COLO668 (cell line): ENCODE measurements around the gene CITED1.

Experiments
- DNase-seq: peaks from one replicate; lab custom pipeline; 2025; ENCODE audit not compliant: unreplicated experiment; lab: John Stamatoyannopoulos, UW

Gene CITED1

DNA sequence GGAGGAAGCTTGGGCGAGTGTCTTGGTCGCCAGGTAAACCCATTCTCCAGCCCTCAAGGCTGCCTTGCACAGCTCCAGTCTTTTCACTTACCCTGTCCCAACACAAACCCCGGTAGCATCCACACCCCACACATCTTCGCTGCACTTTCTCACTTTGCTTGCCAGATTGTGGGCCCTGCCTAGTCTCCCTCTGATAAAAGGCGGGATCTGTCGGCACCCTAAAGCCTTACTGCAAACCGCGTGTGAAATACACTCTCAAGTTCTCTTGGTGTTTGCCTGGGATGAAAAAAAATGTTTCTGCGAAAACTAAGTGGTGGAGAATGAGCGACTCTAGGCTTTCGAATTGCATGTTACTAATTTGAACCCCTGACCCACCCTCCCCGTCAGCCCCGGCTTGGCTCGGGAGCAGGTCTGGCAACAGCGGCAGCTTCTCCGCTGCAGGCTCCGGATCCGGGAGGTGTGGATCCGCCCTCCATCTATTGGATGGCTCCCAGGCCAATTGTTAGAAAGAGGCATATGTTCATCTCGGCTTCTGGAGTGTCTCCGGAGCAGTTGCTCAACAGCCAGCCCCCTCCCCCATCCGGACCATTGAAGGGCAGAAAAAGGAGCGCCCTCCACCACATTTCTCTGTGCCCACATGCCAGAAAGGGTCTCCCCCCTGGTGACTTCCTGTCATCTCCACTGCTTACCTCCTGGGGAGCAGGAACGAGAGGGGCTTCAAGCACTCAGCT is 3.0 kb upstream of the CITED1 start:
- peak; percentile 58 for DNase-seq

DNA sequence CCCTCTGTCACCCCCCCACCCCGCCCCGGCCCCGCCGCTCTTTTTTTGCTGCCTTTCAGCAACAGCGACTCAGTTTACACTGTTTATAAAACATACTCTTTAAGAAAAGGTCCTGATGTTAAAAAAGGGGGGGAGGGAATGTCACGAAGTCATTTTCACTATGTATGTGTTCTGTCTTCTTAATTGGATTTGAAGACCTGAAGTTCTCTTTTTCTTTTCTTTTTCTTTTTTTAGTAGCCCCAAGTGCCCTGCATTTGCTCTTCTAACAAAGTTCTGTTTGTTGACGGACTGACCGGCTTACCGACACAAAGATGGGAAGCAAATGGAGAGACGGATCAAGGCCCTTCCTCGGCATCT is 2.5 kb upstream of the CITED1 start:
- DNase-seq, result no peak

DNA sequence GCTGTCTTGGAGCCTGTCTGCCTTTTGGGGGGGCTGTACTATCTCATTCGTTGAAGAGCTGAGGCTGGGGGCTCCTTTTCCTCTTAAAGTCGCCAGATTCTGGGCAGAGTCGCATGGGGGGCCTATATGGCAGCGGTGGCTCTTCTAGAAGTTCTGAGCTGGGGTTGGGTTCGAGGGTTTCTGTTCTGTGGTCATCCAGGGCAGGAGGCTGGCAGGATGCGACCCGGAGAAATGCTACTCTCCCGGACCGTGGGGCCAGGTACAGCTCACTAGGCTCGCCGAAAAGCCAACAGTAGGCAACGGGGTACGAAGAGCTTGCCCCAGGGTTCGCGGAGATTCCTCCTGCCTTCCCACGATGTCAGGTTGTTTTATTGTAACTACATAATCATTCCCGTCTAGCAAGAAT is 1.9 kb upstream of the CITED1 start:
- peak; percentile 10 for DNase-seq

DNA sequence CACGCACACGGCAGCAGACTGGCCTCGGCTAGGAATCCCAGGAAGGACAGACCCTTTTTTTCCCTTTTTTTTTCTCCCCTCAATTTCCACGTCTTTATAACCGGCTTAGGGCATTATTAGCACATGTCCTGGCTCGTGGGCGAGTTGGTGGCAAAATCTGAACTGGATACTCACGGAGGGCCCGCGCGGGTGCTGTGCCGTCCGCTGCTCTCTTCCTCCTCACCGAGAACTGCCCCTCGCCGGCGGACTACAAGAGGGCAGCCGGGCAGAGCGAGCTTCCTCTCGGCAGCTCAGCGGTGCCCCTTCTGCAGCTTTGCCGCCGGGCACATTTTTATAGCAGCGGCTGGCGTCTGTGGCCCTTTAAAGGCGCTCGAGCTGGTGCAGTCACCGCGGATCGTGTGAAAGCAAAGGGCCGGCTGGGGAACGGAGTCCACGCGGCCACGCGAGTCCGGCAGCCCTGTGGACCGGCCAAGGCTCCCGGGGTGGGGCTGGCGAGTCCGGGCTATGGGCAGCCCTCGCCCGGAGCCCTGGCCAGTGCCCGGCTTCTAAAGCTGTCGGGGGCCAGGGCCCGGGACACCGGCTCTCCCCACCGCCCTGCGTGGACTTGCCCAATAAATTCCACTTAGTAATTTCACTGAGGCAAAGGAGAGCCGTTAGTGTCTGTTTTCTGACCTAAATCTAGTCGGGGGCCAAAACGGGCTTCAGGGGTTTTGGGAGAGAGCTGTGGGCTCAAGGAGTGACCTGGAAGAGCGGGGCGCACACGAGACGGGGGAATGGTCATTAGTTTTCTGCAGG is 1.3 kb upstream of the CITED1 start:
- DNase-seq, result peak; percentile 75

DNA sequence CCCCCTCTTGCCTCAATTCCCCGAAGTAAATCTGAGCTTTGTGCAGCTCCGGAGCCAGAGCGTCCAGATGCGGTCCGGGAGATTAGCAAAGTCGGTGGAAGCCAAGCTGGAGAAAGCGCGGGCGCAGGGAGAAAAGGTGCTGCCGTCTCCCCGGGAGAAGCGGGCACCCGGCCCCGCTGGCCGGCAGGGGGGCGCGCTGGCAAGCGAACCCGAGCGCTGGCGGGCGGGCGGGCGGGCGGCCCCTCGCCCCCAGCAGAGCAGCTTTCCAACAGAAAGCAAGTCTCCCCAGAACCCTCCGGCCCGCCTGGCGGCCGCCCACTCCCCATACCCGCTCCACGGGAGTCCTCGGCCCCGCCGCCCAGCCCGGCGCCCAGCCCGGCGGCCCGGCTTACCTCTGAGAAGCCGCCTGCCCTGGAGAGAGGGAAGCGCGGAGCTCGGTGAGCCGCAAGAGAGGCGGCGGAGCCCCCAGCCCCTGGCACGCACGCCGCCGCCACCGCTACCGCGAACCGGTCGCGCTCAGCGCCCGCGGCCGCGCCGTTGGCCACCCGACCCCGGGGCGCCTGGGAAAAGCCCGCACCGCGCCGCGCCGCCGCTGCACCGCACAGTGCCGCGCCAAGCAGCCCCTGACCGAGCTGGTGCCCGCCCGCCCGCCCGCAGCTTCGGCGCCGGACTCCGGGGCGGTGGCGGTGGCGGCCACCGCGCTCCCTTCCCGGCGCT is 529 bp upstream of the CITED1 start:
- peak; percentile 41 for DNase-seq

DNA sequence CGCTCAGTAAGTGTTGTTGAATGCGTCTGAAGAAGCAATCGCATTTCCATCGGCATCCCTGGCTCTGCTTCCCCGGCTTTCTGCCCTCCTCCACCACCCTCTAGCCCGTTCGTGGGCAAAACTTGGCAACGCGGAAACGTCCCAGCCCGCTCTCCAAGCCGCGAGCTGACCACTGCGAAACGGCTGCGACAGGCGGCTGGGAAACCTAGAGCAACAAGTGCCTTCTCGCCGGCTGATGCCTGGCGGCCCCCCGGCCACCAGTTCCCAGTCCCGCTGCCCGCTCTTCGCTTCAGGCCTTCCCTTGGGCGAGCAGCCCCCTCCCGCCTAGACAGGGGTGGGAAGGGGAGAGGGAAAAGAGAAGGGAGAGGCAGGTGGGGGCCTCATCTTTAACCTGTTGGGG is 837 bp downstream of the CITED1 start:
- no peak for DNase-seq

DNA sequence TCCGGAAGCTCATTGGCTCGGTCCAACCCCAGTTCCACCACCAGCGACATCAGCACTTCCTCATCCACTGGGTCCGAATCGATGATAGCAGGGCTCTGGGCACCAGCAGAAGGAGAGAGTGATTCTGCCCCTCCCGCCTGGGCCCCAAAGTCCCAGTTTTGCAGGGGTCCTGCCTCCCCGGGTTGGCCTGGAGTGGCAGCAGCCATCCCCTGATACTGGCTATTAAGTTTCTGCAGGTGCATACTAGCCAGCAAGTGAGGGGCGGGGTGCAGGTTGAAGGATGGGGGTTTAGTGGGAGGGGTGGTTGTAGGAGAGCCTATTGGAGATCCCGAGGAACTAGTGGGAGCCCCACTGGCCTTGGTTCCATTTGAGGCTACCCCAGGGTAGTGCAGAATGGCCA is 3.9 kb downstream of the CITED1 start:
- no peak for DNase-seq

DNA sequence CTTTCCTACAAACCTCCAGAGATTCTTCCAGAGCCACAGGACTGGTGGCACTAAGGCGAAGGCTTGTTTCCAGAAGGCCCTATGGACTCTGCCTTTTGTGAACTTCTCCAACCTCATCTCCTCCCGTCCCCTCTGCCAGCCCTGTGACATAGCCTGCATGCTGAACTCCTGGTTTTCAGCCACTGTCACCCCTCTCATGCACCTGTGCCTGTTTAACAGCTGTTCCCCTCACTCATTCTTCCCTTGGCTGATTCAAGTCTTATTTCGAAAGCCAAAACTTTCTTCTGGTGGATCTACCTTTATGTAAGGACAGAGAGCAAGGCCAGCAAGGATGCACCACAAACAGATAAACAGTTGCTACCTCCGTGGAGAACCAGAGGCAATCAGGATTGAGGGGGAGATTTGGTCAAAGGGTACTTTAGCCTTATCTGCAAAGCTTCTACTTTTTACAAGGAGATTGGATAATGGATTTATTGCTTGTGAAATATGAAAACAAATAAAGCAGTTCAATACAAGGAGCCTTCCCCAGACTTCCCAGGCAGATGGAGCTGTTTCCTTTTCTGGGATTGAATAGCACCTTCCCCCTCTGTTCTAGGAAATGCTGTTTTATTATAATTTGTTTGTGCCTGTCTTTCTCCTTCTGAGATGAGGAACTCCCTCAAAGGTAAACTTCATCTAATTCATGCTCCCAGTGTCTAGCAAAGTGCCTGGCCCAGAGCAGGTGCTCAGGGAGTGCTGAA is 5.7 kb downstream of the CITED1 start:
- no peak for DNase-seq

DNA sequence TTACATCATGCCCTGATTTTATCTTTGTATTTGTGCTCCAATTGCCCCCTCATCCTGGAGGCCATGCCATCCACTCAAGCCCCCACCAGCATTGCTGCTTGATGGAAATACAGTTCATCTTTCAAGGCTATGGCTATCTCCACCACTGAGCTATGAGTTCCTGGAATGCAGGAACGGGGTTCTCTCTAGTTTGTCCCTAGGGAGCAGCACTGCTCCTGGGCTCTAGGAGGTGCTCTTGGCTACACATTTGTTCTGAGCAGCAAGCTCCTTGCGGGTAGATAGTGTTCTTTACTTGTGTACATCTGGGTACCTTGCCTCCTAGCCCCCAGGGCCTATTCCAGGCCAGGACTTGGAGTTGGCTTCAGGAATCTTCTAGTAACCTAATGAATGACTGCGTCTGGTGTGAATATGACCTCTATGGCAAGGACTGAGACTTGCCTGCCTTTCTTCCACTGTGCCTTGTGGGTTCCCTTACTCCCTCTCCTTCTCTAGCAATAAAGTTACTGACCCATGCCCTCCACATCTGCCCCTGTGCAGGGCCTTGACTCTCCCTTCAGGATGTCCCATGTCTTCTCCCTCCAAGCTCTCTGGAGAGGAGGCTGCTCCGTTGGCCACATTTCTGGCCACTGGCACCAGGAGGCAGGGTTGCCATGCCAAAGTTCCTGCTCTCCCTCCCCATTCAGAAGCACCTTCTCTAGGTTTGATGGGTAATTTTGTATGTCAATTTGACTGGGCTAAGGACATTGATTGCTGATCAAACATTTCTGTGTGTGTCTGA is 7.6 kb downstream of the CITED1 start:
- no peak for DNase-seq

DNA sequence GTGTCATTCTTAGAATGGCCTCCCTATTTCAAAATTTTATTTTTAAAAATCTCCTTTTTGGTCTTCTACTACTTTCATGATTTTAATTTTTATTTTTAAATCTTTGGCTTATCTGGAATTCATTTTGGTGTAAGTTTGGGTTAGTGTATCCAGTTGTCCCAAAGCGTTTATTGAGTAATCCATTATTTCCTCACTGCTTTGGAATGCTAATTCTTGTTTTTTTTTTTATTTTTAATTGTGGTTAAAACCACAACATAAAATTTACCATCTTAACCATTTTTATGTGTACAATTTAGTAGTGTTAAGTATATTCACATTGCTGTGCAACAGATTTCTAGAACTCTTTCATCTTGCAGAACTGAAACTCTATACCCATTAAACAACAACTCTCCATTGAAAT is 8.7 kb downstream of the CITED1 start:
- no peak for DNase-seq

DNA sequence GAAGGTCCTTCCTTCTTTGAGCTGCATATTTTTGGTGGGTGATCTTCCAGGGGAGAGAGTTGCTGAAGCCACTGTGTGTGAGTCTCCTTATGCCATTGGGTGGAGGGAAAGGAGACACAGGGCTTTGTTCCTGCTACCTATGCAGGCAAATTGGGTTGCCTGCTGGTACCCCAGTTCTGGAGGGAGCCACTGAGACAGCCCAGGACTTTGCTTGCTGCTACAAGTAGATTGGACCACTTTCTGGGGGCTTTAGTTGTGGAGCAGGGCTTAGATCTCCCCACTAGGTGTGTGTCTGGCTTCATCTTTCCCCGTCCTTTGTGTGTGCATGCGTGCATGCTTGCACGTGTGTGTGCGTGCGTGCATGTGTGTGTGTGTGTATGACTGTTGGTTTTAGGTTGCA is 10.0 kb downstream of the CITED1 start:
- DNase-seq, result no peak

DNA sequence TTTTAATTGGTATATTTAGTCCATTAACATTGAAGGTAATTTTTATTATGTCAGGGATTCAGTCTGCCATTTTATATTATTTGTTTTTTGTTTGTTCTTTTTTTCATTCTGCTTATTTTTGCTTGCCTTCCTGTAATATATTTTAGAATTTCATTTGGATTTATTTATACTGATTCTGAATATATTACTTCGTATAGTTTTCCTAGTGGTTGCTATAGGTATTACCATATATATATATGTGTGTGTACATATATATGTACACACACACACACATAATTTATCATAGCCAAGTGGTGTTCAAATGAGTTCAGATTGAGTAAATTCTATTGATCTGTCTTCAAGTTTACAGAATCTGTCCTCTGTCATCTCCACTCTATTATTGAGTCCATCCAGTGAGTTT is 11.2 kb downstream of the CITED1 start:
- DNase-seq, result no peak

DNA sequence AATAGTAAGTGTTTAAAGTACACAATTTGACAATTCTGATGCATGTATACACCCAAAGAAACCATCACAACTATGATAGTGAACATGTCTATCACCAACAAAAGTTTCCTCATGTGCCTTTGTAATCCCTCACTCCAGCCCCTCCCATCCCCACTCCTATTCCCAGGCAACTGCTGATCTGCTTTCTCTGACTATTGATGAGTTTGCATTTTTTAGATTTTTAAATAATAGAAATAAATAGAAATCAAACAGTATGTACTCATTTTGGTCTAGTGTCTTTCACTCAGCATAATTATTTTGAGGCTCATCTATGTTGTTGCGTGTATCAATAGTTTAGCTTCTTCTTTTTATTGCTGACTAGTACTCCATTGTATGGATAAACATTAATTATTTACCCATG is 23.4 kb downstream of the CITED1 start:
- no peak for DNase-seq

DNA sequence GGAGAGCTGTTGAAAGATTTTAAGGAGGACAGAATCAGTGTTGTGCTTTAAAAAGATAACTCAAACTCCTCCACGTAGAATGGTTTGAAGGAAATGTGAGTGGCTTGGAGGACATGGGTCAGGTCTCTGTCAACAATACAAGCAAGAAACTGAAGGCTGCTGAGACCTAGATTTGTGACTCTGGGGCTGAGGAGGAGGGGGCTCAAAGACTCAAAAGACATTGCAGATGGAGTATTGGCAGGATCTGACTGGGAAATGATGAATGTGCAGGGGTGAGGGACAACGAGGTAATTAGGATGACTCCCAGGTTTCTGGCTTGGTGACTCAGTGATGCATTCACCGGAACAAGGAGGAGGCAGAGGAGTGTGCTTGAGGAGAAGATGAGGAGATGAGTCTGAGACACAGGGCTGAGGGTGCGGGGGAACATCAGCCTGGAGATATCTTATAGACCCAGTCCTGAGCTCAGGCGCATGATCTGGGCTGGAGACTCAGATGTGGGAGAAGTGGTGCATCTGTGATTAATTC is 25.3 kb downstream of the CITED1 start:
- DNase-seq, result no peak

DNA sequence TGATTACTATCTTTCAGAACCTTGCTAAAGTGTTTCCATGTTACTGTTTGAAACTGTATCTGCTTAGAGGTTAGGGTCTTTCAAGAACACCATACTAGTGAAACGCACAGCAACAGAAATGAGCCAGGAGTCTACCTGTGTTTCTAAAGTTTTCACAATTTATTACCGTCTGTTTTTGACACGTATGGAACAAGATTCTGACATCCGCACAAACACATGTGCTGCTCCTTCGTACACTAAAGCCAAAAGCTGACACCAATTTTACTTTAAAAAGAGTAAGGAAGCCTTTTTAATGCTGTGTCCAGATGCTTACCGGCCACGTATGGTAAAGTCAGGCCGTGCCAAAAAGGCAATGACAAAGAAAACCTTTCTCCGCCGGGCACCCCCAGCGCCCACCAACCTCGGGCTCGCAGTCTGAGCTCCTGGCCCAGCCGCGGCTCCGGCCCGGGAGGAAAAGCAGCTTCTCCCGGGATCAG is 29.2 kb downstream of the CITED1 start:
- DNase-seq, result no peak

DNA sequence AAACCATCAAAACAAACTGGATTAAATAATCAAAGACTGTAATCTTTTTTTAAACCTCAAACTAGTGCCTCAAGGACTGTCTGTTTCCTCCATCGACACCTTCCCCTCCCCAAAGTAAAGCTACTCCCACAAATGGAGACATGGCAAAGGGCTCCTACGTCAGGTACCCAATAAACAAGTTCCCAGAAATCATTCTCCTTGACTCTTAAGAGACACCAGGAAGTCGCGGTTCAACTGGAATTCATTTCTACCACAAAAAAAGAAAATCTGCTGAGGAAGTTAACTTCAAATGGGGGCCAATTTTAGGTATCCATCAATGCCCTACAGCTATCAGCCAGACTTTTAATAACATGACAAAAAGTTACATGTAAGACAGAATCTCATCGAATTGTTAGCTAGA is 31.2 kb downstream of the CITED1 start:
- DNase-seq, result no peak

DNA sequence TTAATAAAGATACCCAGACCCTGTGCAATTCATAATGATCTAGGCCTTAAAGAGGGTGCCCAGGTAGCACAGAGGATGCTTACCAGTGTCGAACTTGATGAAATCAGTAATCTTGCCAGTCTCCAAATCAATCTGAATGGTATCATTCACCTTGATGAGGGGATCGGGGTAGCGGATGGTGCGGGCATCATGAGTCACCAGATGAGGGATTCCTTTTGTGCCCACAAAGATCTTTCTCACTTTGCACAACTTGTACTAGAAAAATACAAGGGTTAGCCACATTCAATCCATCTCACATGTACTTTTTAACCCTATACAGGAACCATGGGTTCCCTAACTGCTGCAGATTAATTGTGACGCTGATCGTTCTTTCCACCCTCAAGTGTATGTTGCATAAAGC is 32.0 kb downstream of the CITED1 start:
- DNase-seq, result no peak

DNA sequence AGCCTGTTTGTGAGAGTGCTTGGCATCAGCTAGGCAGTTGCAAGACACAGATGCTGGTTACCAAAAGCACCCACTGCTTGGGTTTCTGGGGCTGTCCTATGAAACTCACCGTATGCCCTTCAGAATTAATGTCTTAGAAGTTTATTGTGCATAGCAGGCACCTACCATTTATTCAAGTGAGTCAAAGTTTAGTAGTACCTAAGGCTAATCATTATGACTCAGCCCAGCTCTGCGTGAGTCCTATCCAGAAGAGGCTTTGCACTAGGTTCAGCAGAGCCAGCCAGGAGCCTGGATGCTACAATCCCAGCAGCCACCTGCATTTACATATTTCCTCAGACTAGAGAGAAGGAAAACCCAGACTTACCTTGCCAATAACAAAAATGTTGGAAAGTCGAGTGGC is 32.8 kb downstream of the CITED1 start:
- DNase-seq, result no peak

DNA sequence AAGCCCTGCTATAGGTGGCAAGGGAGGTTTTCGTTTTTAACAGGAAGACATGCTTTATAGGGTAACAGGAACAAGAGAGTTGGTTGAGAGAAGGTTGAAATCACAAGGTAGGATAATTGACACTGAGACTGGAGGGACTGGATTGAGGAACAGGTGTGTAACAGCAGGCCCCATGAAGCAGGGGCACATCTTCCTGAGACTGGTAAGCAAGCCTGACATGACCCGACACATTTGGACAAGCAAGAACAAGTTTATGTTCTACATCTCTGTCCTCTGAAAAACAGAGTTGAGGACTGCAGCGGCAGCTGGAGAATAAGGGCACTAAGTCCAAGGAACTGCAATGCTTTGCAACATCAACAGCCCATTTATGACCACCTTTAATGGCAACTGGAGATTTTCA is 33.9 kb downstream of the CITED1 start:
- DNase-seq, result no peak

DNA sequence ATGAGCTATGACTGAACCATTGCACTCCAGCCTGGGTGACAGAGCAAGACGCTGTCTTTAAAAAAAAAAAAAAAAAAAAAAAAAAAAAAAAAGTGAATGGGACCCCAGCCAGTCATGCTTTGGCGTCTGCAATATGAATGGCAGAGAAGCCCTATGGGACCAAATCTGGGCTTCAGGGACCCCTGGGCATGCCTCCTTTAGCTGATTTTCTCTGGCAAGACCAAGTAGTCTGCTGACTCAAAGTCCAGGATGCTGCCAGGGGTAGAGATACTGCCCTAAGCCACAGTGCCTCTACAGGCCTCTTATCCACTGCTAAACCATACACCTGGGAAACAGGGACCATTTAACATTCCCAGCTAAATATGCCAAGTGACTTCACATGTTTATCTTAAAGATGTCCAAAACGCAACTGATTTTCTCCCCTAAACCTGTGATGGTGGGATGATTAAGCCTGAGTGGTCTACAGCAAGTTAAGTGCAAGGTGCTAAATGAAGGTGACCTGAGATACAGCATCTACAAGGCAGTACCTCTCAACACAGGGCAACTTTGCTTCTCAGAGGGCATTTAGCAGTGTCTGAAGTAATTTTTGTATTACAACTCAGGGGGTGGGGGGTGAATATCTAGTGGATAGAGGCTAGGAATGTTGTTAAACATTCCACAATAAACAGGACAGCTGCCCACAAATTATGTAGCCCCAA is 34.5 kb downstream of the CITED1 start:
- no peak for DNase-seq
